ENCODE results near the gene MGMT.
"Not testable (repeated sequence)": the region's sequence is repeated elsewhere in the genome, so short reads cannot be mapped to it uniquely, and the experiment has no call there.

Gene MGMT

DNA sequence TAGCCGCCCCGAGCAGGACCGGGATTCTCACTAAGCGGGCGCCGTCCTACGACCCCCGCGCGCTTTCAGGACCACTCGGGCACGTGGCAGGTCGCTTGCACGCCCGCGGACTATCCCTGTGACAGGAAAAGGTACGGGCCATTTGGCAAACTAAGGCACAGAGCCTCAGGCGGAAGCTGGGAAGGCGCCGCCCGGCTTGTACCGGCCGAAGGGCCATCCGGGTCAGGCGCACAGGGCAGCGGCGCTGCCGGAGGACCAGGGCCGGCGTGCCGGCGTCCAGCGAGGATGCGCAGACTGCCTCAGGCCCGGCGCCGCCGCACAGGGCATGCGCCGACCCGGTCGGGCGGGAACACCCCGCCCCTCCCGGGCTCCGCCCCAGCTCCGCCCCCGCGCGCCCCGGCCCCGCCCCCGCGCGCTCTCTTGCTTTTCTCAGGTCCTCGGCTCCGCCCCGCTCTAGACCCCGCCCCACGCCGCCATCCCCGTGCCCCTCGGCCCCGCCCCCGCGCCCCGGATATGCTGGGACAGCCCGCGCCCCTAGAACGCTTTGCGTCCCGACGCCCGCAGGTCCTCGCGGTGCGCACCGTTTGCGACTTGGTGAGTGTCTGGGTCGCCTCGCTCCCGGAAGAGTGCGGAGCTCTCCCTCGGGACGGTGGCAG is at the start of gene MGMT:
Gene MGMT (plus strand): TSS at position 539 of the 656 bp plus-strand sequence.
- DNase-seq (ENCODE audit: low read depth), result peak; percentile 86

DNA sequence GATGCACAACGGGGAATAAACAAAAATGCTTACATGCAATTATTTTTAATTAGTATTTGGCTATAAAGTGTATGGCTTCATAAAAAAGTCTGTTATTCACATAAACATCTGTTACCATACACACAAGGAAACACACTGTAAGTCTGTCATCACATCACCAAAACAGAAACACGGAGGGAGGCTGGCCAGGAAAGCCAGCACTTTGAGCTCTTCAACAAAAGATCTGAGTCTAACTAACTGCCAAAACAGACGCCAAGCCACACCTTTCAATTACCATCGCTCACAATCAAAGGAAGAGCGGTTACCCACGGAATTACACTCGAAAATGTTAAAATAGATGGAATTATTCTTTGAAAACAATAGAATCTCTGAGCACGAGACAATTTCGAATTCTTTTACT is 49.2 kb upstream of the MGMT start:
- no peak for DNase-seq (ENCODE audit: low read depth)

DNA sequence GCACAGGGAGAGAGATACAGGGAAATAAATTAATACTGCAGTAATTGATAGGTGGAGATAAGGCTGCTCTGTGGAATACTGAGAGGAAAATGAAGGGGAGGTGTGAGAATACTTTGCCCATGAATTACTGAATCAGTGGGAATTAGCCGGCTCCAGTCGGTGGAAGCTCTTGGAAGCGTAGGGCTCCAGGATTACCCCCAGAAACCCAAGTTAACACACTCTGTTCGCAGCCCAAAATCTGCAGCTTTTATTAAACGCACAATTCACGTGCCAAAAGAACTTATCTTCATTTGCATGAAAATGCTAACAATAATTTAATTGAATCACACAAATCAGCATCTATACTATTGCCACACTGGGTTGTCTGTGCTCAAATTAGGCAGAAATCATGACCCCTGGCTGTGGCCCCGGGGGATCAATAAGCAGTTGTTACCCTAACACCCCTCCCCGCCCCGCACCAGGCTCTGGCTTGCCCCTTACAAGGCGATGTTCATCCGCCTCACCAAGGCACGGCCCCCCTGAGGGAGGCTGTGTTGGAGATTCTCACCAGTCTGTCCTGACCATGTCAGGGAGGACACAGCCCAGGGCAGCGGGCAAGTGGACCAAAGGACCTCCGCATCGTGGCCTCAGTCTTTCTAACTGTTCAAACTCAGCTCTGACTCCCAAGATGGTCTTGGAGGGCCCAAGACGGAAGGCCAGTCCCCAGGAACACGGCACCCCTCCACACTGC is 48.4 kb upstream of the MGMT start:
- DNase-seq (ENCODE audit: low read depth), result no peak

GRCh38 chr10:129419397-129419796 is 47.6 kb upstream of the MGMT start:
- DNase-seq (ENCODE audit: low read depth), result no peak

DNA sequence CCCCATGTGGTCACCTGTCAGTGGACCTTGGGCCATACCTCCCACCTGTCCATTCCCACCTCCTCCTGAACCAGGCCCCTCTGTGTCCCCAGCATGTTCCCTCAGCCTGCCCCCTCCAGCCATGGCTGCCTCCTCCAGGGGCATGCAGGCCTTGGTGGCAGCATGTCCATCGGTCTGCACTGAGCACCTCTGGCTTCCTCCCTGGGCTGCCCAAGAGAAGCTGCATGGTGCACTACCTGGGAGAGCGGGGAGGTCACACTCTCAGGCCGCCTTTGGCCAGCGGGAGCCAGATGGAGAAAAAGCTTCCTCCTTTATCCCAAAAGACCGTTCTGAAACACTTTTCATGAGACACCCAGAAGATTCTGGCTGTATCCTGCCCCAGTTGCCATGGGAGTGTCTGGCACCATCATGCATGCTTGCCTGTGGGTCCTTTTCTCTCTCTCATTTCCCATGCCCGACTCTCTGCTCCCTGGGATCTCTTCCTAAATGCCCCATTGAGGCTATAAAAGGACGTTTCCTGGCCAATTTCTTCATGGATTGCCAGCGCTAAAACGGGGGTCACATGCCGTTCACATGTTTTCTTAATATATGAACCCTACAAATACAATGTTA is 45.5 kb upstream of the MGMT start:
- no peak for DNase-seq (ENCODE audit: low read depth)

GRCh38 chr10:129424978-129425377 is 42.1 kb upstream of the MGMT start:
- no peak for DNase-seq (ENCODE audit: low read depth)

DNA sequence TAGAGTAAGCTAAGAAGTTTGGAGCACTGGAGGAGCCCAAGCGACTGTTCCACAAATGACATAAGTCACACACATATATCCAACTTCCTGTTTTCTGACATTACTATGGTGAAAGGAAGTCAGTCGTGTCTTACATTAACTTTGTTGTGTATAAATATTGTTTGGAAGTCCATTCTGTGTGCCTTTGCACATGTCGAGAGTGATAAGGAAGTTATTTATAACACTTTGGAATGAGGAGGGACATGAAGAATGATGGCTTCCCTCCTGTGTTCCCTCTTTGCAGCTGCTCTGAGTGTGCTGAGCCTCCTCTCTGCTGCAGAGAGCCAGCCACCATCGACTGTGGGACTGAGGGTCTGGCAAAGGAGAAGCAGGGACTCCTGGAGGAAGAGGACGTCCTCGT is 40.4 kb upstream of the MGMT start:
- DNase-seq (ENCODE audit: low read depth), result no peak

GRCh38 chr10:129433266-129433665 is 33.8 kb upstream of the MGMT start:
- DNase-seq (ENCODE audit: low read depth), result no peak

DNA sequence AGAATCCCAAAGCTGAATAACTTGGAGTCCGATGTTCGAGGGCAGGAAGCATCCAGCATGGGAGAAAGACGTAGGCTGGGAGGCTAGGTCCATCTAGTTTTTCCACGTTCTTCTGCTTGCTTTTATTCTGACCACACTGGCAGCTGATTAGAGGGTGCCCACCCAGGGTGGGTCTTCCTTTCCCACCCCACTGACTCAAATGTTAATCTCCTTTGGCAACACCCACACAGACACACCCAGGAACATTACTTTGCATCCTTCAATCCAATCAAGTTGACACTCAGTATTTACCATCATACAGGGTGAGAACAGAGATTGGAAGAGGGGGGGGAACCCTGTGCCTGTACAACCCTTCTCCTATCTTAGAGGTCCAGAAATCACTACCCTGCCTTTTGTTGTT is 31.3 kb upstream of the MGMT start:
- DNase-seq (ENCODE audit: low read depth), result not testable (repeated sequence)

DNA sequence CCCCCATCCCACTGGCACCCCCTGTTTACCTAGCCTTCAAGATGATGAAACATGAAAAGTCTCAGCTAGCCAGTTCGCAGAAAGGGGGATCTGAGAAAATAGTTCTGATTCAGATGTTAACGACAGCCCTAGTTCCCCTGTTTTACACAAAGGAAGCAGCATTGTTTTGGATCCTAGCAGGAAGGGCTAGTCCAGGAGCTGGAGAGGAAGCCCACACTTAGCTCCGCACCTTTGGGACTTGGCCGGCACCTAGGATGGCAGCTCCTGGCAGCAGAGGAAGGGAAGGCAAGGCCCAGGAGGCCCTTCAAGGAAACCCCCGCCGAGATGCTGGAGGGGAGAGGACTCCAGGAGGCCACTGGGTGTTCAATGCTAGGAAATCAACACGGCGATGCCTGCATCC is 29.0 kb upstream of the MGMT start:
- no peak for DNase-seq (ENCODE audit: low read depth)

- DNase-seq (ENCODE audit: low read depth), result no peak
Measured at GRCh38 chr10:129440247-129440646, 26.8 kb upstream of the MGMT start.

- no peak for DNase-seq (ENCODE audit: low read depth)
Measured at GRCh38 chr10:129440722-129441316, 26.2 kb upstream of the MGMT start.

- no peak for DNase-seq (ENCODE audit: low read depth)
Measured at GRCh38 chr10:129441372-129442009, 25.6 kb upstream of the MGMT start.

DNA sequence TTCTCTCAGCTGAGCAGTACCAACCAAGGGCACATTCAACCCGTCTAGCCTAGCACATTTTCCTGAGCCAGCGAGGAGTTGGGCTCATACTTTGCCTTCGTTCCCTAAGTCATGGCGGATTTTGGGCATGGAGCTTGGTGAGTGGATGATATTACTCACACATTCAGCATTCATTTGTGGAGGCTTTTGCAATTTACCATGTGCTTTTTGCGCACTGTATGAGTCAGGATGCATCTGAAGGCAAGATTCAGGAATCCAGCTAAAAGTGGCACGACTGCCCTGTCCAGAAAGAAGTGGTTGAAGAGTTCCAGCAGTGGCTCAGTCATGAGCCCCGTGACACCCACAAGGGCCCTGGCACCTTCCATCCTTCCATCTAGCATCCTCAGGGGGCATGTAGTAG is 24.2 kb upstream of the MGMT start:
- DNase-seq (ENCODE audit: low read depth), result no peak

DNA sequence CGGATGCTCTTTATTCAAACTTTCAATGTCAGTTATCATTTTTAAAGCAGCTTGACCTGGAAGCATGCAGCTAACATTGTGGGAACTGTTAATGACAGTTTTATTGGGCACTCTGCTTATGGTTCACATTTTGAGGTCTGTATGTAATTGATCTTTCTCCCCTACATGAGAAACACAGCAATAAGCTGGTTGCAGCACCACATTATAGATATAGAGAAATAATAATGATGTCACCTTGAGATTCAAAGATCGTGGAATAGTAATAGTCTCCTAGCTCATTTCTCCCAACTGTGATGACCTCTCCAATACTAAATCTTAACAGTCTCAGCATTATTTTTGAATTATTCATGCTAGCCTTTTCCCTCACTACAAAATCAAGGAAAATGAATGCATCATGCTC is 22.7 kb upstream of the MGMT start:
- no peak for DNase-seq (ENCODE audit: low read depth)

DNA sequence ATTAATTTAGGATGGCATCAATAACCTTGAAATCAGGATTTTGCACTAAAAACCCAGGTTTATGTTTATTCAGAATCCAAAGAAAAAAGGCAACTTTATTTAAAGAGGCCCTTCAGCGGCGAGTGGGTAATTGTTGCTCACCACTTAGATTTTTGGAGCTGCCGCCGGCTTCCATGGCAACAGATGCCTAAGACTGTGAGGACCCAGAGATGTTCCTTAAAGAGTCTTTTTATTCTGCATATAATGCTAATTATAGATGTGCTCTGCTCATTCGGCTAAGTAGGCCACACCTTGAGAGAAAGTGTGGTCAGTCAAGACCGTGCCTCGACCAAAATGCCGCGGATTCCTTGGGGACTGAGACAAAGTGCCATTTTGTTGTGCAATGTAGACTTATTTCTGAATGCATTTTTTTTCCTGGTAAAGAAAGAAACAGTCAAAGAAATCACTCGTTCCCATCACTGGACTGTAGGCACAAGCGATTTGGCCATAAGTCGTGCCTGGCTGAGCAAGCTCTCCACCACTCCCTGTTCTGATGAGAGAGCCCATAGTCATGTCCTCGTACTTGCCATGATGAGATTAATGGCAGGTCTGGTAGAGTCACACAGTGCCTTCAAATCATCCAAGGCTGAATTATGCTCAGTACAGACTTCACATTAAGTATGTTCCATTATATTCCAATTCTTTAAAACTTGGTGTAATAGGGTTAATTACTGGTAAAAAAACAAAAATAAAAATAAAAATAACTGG is 21.4 kb upstream of the MGMT start:
- no peak for DNase-seq (ENCODE audit: low read depth)

- no peak for DNase-seq (ENCODE audit: low read depth)
Measured at GRCh38 chr10:129446183-129446581, 20.9 kb upstream of the MGMT start.

DNA sequence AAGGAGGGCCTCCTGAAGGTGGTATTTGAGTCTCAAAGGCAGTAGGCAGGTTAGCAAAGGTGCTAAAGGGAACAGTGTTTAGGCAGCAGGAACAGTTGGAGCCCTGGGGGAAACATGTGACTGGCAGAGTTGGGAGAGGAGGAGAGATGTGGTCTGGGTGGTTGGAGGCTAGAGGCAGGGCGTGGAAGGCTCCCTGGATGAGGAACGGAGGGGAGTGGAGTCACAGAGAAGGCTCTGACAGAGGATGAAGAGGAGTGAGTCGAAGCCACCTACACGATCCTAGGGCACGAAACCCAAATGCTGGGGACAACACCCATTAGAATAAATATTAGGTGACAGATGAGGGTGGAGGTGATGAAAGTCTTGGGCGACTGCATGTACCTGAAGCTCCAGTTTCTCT is 19.6 kb upstream of the MGMT start:
- no peak for DNase-seq (ENCODE audit: low read depth)

DNA sequence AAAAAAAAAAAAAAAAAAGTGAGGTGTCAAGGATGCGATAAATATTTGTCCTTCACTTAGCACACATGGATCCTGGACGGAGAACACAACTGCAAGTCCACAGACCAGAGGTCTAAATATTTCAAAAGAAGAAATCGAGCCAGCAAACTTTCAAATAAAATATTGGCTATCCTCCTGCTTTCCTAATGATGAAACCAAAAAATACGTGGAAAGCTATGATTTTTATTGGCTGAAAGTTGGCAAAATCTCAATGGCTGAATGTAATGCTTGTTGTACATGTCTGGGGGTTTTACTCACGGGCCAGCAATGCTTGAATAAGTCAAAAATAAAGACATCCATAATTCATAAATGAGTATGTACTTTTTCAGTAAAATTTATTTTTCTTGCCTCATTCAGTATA is 19.0 kb upstream of the MGMT start:
- DNase-seq (ENCODE audit: low read depth), result no peak

DNA sequence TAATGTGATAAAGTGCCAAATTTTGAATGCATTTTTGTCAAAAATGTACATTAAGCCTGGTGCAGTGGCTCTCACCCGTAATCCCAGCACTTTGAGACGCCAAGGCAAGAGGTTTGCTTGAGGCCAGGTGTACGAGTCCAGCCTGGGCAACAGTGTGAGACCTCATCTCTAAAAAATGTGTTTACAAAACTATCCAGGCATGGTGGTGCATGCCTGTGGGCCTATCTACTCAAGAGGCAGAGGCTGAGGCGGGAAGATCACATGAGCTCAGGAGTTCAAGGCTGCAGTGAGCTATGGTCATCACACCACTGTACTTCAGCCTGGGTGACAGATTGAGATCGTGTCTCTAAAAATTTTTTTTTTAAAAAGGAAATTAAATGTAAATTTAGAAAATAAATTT is 18.5 kb upstream of the MGMT start:
- no peak for DNase-seq (ENCODE audit: low read depth)

GRCh38 chr10:129449893-129450292 is 17.1 kb upstream of the MGMT start:
- no peak for DNase-seq (ENCODE audit: low read depth)

DNA sequence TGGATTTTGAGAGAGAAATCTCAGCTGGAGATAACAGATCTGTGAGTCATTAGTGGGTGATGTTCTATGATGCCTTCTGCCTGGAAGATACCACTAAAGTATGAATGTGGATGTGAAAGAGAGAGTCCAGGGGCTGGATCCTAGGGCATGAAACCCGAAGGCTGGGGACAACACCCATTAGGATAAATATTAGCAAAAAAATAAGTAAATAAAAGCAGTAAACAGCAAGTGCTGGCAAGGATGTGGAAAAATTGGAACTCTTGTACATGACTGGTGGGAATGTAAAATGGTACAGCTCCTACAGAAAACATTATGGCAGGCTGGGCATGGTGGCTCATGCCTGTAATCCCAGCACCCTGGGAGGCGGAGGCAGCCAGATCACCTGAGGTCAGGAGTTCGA is 16.6 kb upstream of the MGMT start:
- DNase-seq (ENCODE audit: low read depth), result no peak

Measured in EH (cell line).